Type B pancreatic cell (in vitro differentiated cells): ENCODE data around the gene TNKS2. TPM values are rescaled to one million over a fixed set of nuclear protein-coding genes. Genes with fewer than 3 reads are reported as not detected.
"Not testable (repeated sequence)": the region's sequence is repeated elsewhere in the genome, so short reads cannot be mapped to it uniquely, and the experiment has no call there.

ENCODE experiments used
- DNase-seq: peaks from one replicate; pipeline ENCODE4 v3.0.0; 2021; ENCODE audit warnings: mixed read lengths; ENCODE audit not compliant: unreplicated experiment; ENCODE audit errors: extremely low spot score
- H3K27ac Mint-ChIP-seq: 2 replicates; pipeline ENCODE4 v1.8.0; 2021; ENCODE audit warnings: mild to moderate bottlenecking, mixed read lengths
- H3K27me3 Mint-ChIP-seq: 2 replicates; pipeline ENCODE4 v1.8.0; 2021; ENCODE audit warnings: mixed read lengths
- H3K36me3 Mint-ChIP-seq: 2 replicates; pipeline ENCODE4 v1.8.0; 2021; ENCODE audit warnings: mixed read lengths
- H3K4me1 Mint-ChIP-seq: one replicate; pipeline ENCODE4 v1.8.0; 2021; ENCODE audit warnings: mixed read lengths; ENCODE audit not compliant: unreplicated experiment
- H3K4me3 Mint-ChIP-seq: 2 replicates; pipeline ENCODE4 v1.8.0; 2021; ENCODE audit warnings: mild to moderate bottlenecking, mixed read lengths
- H3K9me3 Mint-ChIP-seq: 2 replicates; pipeline ENCODE4 v1.8.0; 2021; ENCODE audit warnings: mixed read lengths
- CTCF ChIP-seq: fragments of 200-600 bp; sonication (generic); conservative IDR thresholded peaks from 2 replicates; pipeline ENCODE4 v1.5.0; 2021; ENCODE audit warnings: antibody characterized with exemption, mild to moderate bottlenecking
- total RNA-seq: library from RNA; stranded (reverse); gene quantifications from 2 replicates; pipeline ENCODE4 v1.2.1, GENCODE V29; 2021; ENCODE audit warnings: low replicate concordance

The TNKS2 gene
- total RNA-seq, 1 donor from 2014 or later = 47.3 TPM

- H3K27me3 Mint-ChIP-seq = no peaks in the 10 kb centered on the region
- peaks cover 4% of the 10 kb centered on the region for H3K9me3 Mint-ChIP-seq
- no peak overlapping the region for H3K27ac Mint-ChIP-seq
Observed at GRCh38 chr10:91803386-91804125, 5.3 kb downstream of the TNKS2 start.

GRCh38 chr10:91804126-91804510 is 5.9 kb downstream of the TNKS2 start:
- no peak overlapping the region for H3K4me3 Mint-ChIP-seq
- no peaks in the 10 kb centered on the region for H3K27me3 Mint-ChIP-seq
- H3K36me3 Mint-ChIP-seq = peaks cover 44% of the 10 kb centered on the region
- no peak for DNase-seq
- H3K27ac Mint-ChIP-seq = peak overlapping the region; percentile 40
- H3K4me1 Mint-ChIP-seq = peaks cover 34% of the 10 kb centered on the region
- no peak for TF ChIP-seq CTCF
- peaks cover 9% of the 10 kb centered on the region for H3K9me3 Mint-ChIP-seq

More at GRCh38 chr10:91803386-91804125, 5.3 kb downstream of the TNKS2 start:
- DNase-seq = no peak
- Mint-ChIP-seq H3K4me1 (peaks cover 35% of the 10 kb centered on the region), H3K36me3 (peaks cover 43% of the 10 kb centered on the region), H3K4me3 (no peak overlapping the region)
- TF ChIP-seq CTCF = no peak

- peak overlapping the region; percentile 47 for H3K27ac Mint-ChIP-seq
- peak overlapping the region; percentile 8 for H3K4me3 Mint-ChIP-seq
- H3K27me3 Mint-ChIP-seq = no peaks in the 10 kb centered on the region
- no peak for DNase-seq
- peaks cover 24% of the 10 kb centered on the region for H3K4me1 Mint-ChIP-seq
- peaks cover 9% of the 10 kb centered on the region for H3K9me3 Mint-ChIP-seq
- TF ChIP-seq CTCF = no peak
- H3K36me3 Mint-ChIP-seq = peaks cover 46% of the 10 kb centered on the region
Observed at GRCh38 chr10:91805110-91805838, 7.0 kb downstream of the TNKS2 start.

GRCh38 chr10:91807264-91807663 is 9.0 kb downstream of the TNKS2 start:
- DNase-seq, H3K4me3 Mint-ChIP-seq, H3K27me3 Mint-ChIP-seq, H3K27ac Mint-ChIP-seq, H3K9me3 Mint-ChIP-seq: not testable (repeated sequence)
- Mint-ChIP-seq H3K36me3 (peaks cover 45% of the 10 kb centered on the region), H3K4me1 (peaks cover 24% of the 10 kb centered on the region)

GRCh38 chr10:91813251-91813650 is 15.0 kb downstream of the TNKS2 start:
- no peak for TF ChIP-seq CTCF
- no peak overlapping the region for H3K27ac Mint-ChIP-seq
- H3K4me1 Mint-ChIP-seq = peaks cover 15% of the 10 kb centered on the region
- H3K4me3 Mint-ChIP-seq = no peak overlapping the region
- peaks cover 7% of the 10 kb centered on the region for H3K9me3 Mint-ChIP-seq
- H3K36me3 Mint-ChIP-seq = peaks cover 44% of the 10 kb centered on the region
- no peaks in the 10 kb centered on the region for H3K27me3 Mint-ChIP-seq
- no peak for DNase-seq

- no peak for TF ChIP-seq CTCF
- no peak for DNase-seq
- Mint-ChIP-seq H3K9me3 (no peaks in the 10 kb centered on the region), H3K4me3 (no peak overlapping the region), H3K27me3 (no peaks in the 10 kb centered on the region), H3K27ac (no peak overlapping the region), H3K36me3 (peaks cover 41% of the 10 kb centered on the region), H3K4me1 (peaks cover 8% of the 10 kb centered on the region)
Observed at GRCh38 chr10:91816981-91817380, 18.8 kb downstream of the TNKS2 start.
